Fibroblast of upper back skin (primary cell): Measurements from ENCODE around the gene ACTR3.

Source experiments
- DNase-seq: peaks from one replicate; pipeline ENCODE4 v3.0.0-alpha.2; 2013

Gene ACTR3

DNA sequence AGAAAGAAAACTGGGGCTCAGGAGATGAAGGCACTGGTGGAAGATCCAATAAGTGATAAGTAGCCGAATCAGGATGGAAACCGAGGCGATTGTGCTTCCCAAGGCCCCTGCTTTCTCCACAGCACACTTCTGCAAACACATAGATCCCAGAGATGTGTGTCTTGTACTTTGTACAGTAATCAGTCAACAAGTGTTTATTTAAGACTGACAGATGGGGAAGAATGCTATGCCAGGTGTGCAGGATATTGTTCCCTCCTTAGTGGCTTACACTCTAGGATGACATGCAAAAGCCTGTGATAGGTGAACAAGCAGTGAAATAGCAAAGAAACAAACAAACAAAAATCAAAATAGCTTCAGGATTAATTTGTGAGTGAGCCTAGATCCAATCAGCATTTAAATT lies 116.6 kb downstream of the ACTR3 start:
- DNase-seq = no peak

DNA sequence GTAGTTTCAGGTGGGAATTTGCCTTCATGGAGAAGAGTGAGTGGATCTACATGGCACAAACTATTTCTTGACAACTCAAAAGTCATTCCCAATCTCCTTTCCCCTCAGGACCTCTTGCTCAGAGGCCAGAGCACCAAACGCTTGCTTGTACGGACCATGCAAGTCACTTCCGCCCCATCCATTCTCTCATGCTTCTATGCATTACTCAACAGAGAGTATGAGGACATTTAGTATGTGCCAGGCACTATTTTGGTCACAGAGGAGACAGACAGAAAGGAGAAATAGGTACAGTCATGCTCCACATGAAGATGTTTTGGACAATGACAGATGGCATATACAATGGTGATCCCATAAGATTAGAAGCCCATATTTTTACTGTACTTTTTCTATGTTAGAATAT lies 117.5 kb downstream of the ACTR3 start:
- no peak for DNase-seq

- DNase-seq = no peak
Observed at GRCh38 chr2:114008720-114009119, 118.8 kb downstream of the ACTR3 start.

- DNase-seq = no peak
Observed at GRCh38 chr2:114009205-114009944, 119.5 kb downstream of the ACTR3 start.

DNA sequence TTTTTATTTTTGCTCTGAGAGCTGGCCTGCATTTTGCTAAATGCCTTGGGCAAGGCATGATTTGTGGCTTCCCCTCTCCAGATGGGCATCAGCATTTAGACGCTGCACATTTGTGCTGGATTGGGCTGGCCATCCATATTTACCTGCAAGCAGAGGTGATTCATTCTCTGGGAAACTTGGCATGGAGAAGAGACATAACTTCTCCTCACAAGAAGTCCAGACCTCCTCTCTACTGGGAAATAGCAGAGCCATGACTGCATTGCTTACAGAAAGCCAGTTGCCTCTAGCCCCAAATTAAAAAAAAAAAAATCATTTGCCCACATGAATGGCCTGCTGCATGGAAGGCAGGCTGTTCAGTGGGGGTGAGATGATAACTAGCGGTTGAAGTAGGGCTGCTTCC lies 120.1 kb downstream of the ACTR3 start:
- no peak for DNase-seq

- no peak for DNase-seq
Observed at GRCh38 chr2:114011713-114012112, 121.8 kb downstream of the ACTR3 start.
